Stomach smooth muscle (tissue), 2 donors: ENCODE measurements around the gene TSPAN15.
A peak's percentile ranks its signal among the peaks of the same experiment; 100 is the strongest.
"Not testable (repeated sequence)": the region's sequence is repeated elsewhere in the genome, so short reads cannot be mapped to it uniquely, and the experiment has no call there.

Source experiments
- H3K27ac ChIP-seq: one replicate; pipeline ENCODE4 v1.7.0; 2013; ENCODE audit warnings: mild to moderate bottlenecking, low read length, inconsistent platforms
- H3K27me3 ChIP-seq, 2 donors: one replicate each; pipeline ENCODE4 v1.7.0; 2013; ENCODE audit warnings: low read length in 2 of 2; ENCODE audit not compliant: insufficient read depth in 2 of 2, control insufficient read depth in 1 of 2
- H3K36me3 ChIP-seq, 2 donors: one replicate each; pipeline ENCODE4 v1.7.0; 2013; ENCODE audit warnings: low read length in 2 of 2; ENCODE audit not compliant: control insufficient read depth in 2 of 2, insufficient read depth in 2 of 2
- H3K4me1 ChIP-seq: one replicate; pipeline ENCODE4 v1.7.0; 2013; ENCODE audit warnings: low read length; ENCODE audit not compliant: control insufficient read depth, insufficient read depth
- H3K4me3 ChIP-seq, 2 donors: one replicate each; pipeline ENCODE4 v1.7.0; 2013; ENCODE audit warnings: low read length in 2 of 2
- H3K9ac ChIP-seq, 2 donors: one replicate each; pipeline ENCODE4 v1.7.0; 2013; ENCODE audit warnings: low read length in 2 of 2, mild to moderate bottlenecking in 1 of 2
- H3K9me3 ChIP-seq, 2 donors: one replicate each; pipeline ENCODE4 v1.7.0; 2013; ENCODE audit warnings: low read length in 2 of 2; ENCODE audit not compliant: control insufficient read depth in 2 of 2
- donor health status: healthy.
- donor health status: Pancreatic carcinoma.

The TSPAN15 gene

DNA sequence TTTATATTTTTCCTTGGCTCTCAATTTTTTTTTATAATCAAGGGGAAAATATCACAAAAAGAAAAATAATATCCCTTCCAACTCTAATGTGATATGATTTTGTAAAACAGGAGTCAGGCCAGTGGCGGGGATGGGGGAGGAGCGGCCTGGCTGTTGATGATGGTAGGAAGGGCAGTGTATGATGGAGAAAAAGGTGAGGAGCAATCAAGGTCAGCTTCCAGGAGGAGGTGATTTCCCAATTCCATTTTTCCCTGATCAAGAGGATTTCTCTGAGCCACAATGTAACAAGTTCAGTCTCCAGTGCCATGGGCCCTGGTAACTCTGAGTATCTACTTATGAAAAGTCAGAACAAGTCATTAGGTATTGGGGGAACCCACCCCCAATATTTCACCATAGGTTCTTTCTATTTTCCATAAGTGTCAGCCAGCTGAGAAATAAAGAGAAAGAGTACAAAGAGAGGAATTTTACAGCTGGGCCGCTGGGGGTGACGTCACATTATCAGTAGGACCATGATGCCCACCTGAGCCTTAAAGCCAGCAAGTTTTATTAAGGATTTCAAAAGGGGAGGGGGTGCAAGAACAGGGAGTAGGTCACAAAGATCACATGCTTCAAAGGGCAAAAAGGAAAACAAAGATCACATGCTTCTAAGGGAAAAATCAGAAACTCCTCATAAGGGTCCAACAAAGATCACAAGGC is 37.0 kb downstream of the TSPAN15 start:
- H3K36me3 ChIP-seq, H3K9ac ChIP-seq, H3K9me3 ChIP-seq, H3K27me3 ChIP-seq, H3K4me3 ChIP-seq: not testable (repeated sequence)
- Histone ChIP-seq H3K27ac (peak overlapping the region; percentile 94), H3K4me1 (peaks cover 78% of the 10 kb centered on the region)

GRCh38 chr10:69488856-69489255 is 37.6 kb downstream of the TSPAN15 start:
- not testable (repeated sequence) for H3K27me3 ChIP-seq, H3K27ac ChIP-seq, H3K36me3 ChIP-seq, H3K9me3 ChIP-seq, H3K4me3 ChIP-seq, H3K9ac ChIP-seq
- peaks cover 77% of the 10 kb centered on the region for H3K4me1 ChIP-seq

- peaks cover 5% of the 10 kb centered on the region in 2 donors for H3K36me3 ChIP-seq
- peak overlapping the region; percentile 24 for H3K27ac ChIP-seq
- no peaks in the 10 kb centered on the region for H3K27me3 ChIP-seq
- H3K4me3 ChIP-seq = no peak overlapping the region
- H3K4me1 ChIP-seq = peaks cover 75% of the 10 kb centered on the region
- H3K9ac ChIP-seq = no peak overlapping the region
- no peaks in the 10 kb centered on the region for H3K9me3 ChIP-seq
Measured at GRCh38 chr10:69489506-69490090, 38.3 kb downstream of the TSPAN15 start.

GRCh38 chr10:69490876-69491275 is 39.6 kb downstream of the TSPAN15 start:
- Histone ChIP-seq H3K9ac (no peak overlapping the region), H3K4me1 (peaks cover 75% of the 10 kb centered on the region), H3K36me3 (peaks cover 5 to 8% of the 10 kb centered on the region in 2 donors), H3K4me3 (no peak overlapping the region), H3K27me3 (no peaks in the 10 kb centered on the region), H3K9me3 (no peaks in the 10 kb centered on the region), H3K27ac (peak overlapping the region; percentile 86)

- Histone ChIP-seq H3K27me3 (no peaks in the 10 kb centered on the region), H3K4me3 (no peak overlapping the region), H3K9ac (peak overlapping the region in 1 of 2 donors; percentile 29), H3K4me1 (peaks cover 74% of the 10 kb centered on the region), H3K9me3 (no peaks in the 10 kb centered on the region), H3K27ac (peak overlapping the region; percentile 86), H3K36me3 (peaks cover 6 to 9% of the 10 kb centered on the region in 2 donors)
Measured at GRCh38 chr10:69491611-69492010, 40.3 kb downstream of the TSPAN15 start.

DNA sequence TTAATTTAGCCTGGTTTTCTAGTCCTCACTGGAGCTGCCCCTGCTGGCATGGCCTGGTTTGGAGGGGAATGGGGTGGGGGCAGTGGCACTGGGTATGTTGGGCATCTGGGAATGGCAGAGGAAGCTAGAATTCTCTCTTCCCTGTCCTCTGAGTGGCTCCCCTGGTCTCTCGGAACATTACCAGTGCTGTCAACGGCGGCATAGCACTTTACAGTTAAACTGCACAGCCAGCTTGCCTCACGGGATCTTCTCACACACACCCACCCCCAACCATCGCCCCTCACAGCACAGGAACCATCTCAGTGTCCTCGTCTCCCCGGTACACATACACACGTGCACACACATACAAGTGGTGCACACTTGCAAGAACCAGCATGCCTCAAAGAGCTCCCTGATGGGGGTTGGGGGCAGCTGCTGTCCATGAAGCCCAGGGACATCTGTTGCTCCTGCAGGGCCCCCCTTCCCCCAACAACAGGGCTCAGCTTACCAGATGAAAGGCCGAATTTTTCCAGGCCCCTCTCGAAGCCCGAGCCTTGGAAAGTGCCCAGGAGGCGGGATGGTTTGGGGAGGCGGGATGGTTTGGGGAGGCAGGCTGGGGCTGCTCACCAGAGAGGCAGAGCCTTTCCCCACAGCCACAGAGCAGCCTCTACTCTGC is 41.0 kb downstream of the TSPAN15 start:
- Histone ChIP-seq H3K9ac (peak overlapping the region in 1 of 2 donors; percentile 20), H3K27ac (peak overlapping the region; percentile 86), H3K4me3 (no peak overlapping the region), H3K27me3 (no peaks in the 10 kb centered on the region), H3K9me3 (no peaks in the 10 kb centered on the region), H3K36me3 (peaks cover 6 to 9% of the 10 kb centered on the region in 2 donors), H3K4me1 (peaks cover 74% of the 10 kb centered on the region)

GRCh38 chr10:69492746-69493462 is 41.6 kb downstream of the TSPAN15 start:
- peak overlapping the region in 1 of 2 donors; percentile 20 for H3K9ac ChIP-seq
- H3K27ac ChIP-seq = peak overlapping the region; percentile 86
- H3K4me3 ChIP-seq = no peak overlapping the region
- no peaks in the 10 kb centered on the region for H3K27me3 ChIP-seq
- H3K36me3 ChIP-seq = peaks cover 6 to 9% of the 10 kb centered on the region in 2 donors
- H3K4me1 ChIP-seq = peaks cover 75% of the 10 kb centered on the region
- H3K9me3 ChIP-seq = no peaks in the 10 kb centered on the region

GRCh38 chr10:69494626-69495558 is 43.6 kb downstream of the TSPAN15 start:
- Histone ChIP-seq H3K9ac (no peak overlapping the region), H3K9me3 (no peaks in the 10 kb centered on the region), H3K4me3 (peak overlapping the region in 1 of 2 donors; percentile 3), H3K4me1 (peaks cover 90% of the 10 kb centered on the region), H3K36me3 (peaks cover 4 to 8% of the 10 kb centered on the region in 2 donors), H3K27ac (peak overlapping the region; percentile 75), H3K27me3 (no peaks in the 10 kb centered on the region)

- Histone ChIP-seq H3K9ac (peak overlapping the region in 1 of 2 donors; percentile 9), H3K36me3 (peaks cover 4 to 11% of the 10 kb centered on the region in 2 donors), H3K4me1 (peaks cover 95% of the 10 kb centered on the region)
Measured at GRCh38 chr10:69495666-69496065, 44.4 kb downstream of the TSPAN15 start.

More at GRCh38 chr10:69495666-69496065, 44.4 kb downstream of the TSPAN15 start:
- Histone ChIP-seq H3K27ac (peak overlapping the region; percentile 75), H3K4me3 (no peak overlapping the region), H3K9me3 (no peaks in the 10 kb centered on the region), H3K27me3 (no peaks in the 10 kb centered on the region)
